H1 (cell line): ENCODE data around the gene DDIAS. TPM values are rescaled to one million over a fixed set of nuclear protein-coding genes. Genes with fewer than 3 reads are reported as not detected.

Experiments
- ATF3 ChIP-seq: IDR thresholded peaks from 2 replicates; pipeline ENCODE4 v1.6.1; 2011; ENCODE audit warnings: low read depth, mild to moderate bottlenecking, low read length; ENCODE audit not compliant: insufficient read depth
- CHD7 ChIP-seq: fragments of 300-600 bp; sonication (generic); IDR thresholded peaks from 2 replicates; pipeline ENCODE4 v1.7.1; 2012; ENCODE audit warnings: low read length, moderate library complexity, mild to moderate bottlenecking, inconsistent platforms; ENCODE audit not compliant: insufficient replicate concordance
- CTBP2 ChIP-seq: IDR thresholded peaks from 2 replicates; pipeline ENCODE4 v1.7.0; 2011; ENCODE audit warnings: borderline replicate concordance, mild to moderate bottlenecking, moderate library complexity, mixed read lengths, low read length; ENCODE audit not compliant: insufficient read depth, insufficient read length
- FOSL1 ChIP-seq: IDR thresholded peaks from 2 replicates; pipeline ENCODE4 v1.6.1; 2011; ENCODE audit warnings: mild to moderate bottlenecking, low read depth, low read length, moderate library complexity; ENCODE audit not compliant: insufficient read depth
- KDM4A ChIP-seq: IDR thresholded peaks from one replicate; pipeline ENCODE4 v1.7.1; 2012; ENCODE audit warnings: low read depth, mild to moderate bottlenecking, moderate library complexity, low read length, inconsistent platforms; ENCODE audit not compliant: severe bottlenecking
- NRF1 ChIP-seq: IDR thresholded peaks from 2 replicates; pipeline ENCODE4 v1.6.1; 2011; ENCODE audit warnings: mild to moderate bottlenecking, low read depth, low read length, improper control_type of control experiment
- TEAD4 ChIP-seq: IDR thresholded peaks from 2 replicates; pipeline ENCODE4 v1.6.1; 2012; ENCODE audit warnings: low read depth, low read length, inconsistent platforms, mixed read lengths
- USF2 ChIP-seq: IDR thresholded peaks from 2 replicates; pipeline ENCODE4 v1.6.1; 2011; ENCODE audit warnings: low read length, improper control_type of control experiment
- polyA plus RNA-seq, 7 experiments: library from polyadenylated mRNA; depleted of rRNA in 3 of 7; stranded (reverse) in 5 of 7; unstranded in 2 of 7; fragments of >200 nt in 5 of 7; fragments of 200-250 nt in 2 of 7; gene quantifications; 1 replicate in 5 of 7; 2 replicates in 1 of 7; 4 replicates in 1 of 7; pipeline versions ENCODE4 v1.2.1 to v1.2.3, GENCODE V29; 2011 to 2013; ENCODE audit warnings: missing spikeins in 2 of 7, mixed read lengths in 2 of 7
- total RNA-seq: library from RNA; stranded (reverse); fragmentation: NEBNext Ultra II Directional; extraction: Animal tissue kit (Norgen Biotek cat#: 25700); gene quantifications from 2 replicates; pipeline ENCODE4 v1.2.1, GENCODE V29; 2021

DDIAS gene
- total and polyA plus RNA-seq, 2 of the 8 experiments (the other 6 are each of a cell fraction or from before 2014, with no cell fraction given) = 11.6 to 25.7 TPM

- TF ChIP-seq TEAD4 (0 out of 2 replicates have a peak, but pooled peaks have one; percentile 32), CHD7 (no peak), ATF3 (no peak), FOSL1 (no peak), KDM4A (peak; percentile 89), CTBP2 (no peak), USF2 (no peak), NRF1 (no peak)
Observed at GRCh38 chr11:82901165-82901921, at the start of gene DDIAS (continued).
